CD4-positive, alpha-beta T cell treated with Interferon gamma for 1 hour (primary cell): ENCODE results near the gene APBA2.
"Not testable (repeated sequence)": the region's sequence is repeated elsewhere in the genome, so short reads cannot be mapped to it uniquely, and the experiment has no call there.

Experiments used
- DNase-seq: peaks from one replicate; pipeline ENCODE4 v3.0.0-alpha.2; 2020

The APBA2 gene

DNA sequence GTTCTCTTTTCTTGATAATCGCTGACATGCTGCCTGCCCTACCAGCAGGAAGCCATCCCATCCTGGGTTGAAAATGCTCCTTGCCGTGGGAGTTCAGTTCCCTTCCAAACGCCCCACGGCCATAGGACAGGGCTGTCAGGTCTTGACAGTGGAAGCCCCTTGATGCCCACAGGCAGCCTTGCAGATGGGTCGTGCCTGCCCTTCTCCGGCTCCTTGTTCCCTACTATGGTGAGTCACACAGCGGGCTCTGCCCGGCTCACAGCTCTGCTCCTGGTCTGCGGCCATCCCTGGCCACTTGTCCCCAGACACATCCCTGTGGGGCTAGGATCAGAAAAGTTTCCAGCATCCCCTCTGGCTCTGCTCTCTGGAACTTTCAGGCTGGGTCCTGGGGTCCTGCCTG is 6.2 kb upstream of the APBA2 start:
- no peak for DNase-seq

DNA sequence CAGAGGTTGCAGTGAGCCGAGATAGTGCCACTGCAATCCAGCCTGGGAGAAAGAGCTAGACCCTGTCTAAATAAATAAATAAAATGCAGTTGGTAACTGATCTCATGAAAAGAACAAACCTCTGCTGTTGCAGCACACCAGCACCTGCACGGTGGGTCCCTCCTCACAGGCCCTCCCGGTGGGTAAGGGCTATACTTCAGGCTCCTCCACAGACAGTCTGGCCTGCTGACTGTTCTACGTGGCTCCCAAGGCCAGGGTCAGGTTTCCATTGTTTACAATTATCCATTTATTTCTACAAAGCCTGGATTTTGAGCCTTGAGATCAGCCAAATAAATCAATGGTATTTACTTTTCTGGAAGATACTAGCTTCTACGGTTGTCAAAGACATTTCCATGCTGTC is 5.1 kb upstream of the APBA2 start:
- DNase-seq = no peak

DNA sequence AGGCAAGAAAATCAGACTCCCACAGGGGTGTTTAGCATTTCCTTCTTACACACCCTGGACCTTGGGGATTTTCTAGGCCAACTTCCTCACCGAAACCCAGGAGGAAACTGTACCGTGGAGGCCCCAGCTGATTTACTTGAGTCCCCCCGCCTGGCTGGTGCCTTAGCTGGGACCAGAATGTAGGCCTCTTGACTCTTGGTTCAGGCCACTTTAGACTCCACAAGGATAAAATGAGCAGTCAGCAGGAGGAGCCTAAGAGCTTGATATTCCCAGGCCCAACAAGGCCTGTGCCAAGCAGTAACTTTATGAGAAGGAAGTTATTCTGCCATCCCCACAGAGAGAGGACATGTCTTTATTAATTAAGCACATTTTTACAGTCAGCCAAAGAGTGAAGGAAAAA is 4.6 kb upstream of the APBA2 start:
- DNase-seq = no peak

DNA sequence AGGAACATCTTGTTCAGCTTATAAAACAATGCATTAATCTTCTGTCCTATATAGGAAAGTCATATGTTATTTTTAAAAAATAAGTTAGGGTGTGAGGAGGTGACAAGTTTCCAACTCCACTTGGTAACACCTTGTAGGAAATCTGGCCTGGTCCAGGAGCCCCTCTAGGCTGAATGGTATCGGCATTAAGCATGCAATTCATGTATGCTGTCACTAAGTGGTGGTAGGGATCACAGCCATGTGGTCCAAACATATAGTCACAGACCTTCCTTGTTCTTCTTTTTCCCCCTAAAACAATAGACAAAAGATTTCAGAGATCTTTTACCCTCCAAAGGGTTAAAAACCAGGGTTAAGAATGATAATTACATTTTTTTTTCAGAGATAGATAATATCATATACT is 4.2 kb upstream of the APBA2 start:
- no peak for DNase-seq

DNA sequence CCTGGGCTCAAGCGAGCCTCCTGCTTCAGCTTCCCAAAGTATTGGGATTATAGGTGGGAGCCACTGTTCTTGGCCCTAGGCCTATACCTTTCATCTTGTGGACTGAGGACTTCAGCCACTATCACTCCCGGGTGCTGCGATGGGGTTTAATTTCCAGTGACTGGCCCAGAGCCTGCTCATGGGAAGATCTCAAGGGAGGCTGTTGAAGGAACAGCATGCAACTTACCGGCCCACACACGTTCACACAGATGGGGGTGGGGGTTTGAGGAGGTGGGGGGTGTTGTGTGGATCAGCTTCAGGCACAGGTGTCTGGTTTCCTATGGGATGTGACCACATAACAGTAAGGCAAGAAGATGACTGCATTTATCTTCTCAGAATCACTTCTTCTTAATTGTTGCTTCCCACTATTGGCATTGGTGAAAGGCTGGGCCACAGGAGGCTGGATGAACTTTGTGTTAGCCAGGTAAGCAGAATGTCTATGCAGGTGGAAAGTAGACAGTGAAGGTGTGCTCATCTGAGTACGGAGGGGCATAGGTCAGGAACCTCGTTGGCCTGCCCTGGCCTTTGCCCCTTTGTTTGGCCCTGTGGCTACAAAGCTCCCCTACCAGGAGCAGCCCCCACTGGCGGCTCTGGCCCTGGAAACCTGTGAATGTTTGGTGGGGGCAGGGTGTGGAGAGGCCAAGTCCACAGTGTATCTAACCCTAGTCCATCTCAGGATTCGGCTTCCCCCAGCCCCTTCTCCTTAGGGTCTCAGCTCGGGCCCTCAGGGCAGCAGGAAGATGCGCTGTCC is 1.4 kb upstream of the APBA2 start:
- no peak for DNase-seq

DNA sequence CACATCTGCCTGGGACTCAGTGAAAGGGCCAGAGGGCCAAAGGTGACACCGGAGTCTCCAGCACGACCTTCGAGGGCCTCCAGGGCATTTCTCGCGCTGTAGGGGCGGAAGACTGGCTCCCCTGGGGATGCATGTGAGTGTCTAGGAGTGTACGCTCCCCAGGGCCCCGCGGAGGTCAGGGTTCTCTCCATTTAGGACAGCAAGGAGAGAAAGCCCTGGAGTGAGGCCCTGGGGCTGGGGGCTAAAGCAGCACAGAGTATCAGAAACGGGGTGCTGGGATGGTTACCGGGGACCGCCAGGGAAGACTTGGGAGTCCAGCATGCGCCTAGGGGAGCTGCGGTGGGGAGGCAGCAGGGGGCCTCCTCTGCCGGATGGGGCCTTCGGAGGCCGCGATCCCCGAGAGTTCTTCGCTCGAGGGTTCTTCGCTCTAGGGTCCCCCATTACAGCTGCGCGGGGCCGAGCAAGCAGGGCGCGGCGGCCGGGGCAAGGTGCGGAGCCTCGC is 595 bp upstream of the APBA2 start:
- DNase-seq = no peak

DNA sequence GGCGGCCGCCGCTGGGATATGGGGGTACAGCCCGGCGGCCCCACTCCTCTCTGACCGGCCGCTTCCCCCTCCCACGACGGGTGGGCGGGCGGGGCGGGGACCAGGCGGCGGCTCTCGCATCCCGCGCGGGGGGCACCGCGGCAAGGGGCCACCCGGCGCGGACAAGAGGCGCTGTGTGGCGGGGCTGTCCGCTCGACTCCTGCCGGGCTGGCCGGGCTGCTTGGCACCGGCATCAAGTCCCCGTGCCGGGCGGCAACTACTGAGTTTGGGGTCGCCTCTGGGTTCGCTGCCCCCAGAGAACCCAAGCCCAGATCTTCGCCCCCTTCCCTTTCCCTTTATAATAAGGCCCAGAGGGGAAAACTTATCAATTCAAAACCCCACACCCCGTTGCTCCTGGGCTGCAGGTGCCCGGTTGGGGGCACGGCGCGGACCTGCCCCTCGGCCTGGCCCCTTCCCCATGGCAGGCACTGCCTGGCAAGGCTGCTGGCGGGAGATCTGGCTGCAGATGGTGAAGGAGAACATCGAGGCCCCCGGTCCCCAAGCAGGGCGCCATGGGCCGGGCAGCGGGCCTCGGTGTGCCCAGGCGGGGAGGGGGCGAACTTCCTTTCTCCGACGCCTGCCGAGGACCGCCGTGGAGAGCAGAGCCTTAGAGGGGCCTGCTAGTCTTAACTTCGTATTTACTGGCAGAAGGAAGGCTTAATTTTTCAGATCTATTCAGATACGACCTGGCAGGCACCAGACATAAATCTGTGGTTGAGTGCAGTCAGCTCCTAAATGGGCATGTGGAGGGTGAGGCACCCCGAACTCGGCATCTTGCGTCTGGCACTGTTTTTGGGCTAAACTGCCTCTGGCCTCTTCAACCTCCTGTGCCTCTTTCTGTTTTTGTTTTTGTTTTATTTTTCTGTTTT is 911 bp downstream of the APBA2 start:
- DNase-seq = no peak

DNA sequence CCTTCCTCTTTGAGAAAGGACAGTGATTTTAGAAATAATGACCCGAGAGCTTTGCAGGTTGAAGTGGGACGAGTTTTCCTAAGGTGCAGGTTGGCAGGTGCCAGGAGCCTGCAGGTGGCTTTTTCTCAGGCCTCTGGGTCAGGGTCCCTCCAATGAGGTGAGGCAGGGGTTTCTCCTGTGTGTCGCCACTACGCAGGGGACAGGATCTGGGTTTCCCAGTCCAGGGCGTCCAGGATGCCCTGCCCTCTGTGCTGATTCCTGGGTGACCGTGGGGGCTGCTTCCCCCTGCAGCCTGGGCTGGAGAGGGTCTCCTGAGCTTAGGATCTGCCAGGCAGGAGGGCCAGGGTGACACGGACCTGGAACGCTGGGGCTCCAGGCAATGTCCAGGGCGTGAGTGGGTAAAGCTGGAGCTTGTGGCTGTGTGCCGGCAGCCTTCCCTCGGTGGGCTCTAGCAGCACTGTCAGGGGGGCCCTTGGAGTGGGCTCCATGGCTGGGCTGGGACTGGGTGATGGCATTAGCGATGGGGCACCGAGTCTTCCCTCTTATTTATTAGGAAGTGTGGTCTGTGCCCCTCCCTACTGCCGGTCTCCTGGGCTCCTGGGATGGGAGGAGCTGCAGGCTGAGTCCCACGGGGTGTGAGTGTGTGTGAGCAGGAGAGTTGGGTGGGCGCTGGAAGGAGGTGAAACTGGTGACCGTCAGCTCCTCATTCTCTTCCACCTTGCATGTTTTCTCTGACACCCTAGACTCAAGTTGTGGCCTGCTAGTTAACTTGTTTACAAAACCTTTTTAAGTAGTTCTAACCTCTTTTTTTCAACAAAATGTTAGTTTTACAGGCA is 1.8 kb downstream of the APBA2 start:
- DNase-seq = no peak

DNA sequence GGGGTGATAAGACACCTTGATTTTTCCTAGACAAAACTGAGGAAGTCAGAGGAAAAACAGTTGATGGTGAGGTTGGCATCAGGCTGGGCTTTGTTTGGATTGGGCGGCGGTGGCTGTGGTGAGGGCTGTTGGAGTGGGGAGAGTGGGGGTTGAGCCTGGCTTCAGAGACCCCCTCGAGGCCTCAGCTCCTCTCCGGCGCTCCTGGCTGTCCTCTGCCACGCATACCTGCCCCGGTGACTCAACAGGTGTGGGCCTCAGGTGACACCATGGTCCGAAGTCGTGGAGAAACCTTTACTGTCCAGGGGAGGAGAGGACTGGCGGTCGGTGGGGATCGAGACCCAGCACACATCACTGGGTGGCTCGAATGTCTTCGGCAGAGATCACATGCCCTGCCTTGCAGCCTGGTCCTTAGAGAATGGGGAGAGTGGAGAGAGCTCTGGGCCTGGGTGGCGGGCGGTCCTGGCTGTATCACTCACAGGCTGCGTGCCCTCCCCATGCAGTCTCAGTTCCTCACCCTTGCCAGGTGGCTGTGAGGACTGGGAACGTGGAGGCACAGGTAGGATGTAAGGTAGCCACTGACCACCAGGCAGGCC is 2.6 kb downstream of the APBA2 start:
- DNase-seq = no peak

DNA sequence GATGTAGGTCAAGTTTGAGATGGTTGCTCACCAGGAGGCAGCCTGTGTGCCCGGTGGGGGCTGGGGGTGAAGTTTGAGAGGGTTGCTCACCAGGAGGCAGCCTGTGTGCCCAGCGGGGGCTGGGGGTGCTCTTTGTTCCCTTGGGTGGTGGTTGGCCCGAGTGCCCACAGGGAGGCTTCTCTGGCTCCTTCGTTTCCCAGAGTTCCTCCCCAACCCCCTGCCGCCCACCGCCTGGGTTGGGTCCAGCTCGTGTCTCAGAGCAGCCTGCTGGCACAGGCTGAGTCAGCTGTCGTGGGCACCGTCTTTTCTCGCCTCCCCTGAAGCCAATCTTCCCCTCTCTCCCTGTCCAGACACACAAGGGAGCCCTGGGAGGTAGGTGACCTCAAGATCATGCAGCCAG is 3.1 kb downstream of the APBA2 start:
- no peak for DNase-seq

DNA sequence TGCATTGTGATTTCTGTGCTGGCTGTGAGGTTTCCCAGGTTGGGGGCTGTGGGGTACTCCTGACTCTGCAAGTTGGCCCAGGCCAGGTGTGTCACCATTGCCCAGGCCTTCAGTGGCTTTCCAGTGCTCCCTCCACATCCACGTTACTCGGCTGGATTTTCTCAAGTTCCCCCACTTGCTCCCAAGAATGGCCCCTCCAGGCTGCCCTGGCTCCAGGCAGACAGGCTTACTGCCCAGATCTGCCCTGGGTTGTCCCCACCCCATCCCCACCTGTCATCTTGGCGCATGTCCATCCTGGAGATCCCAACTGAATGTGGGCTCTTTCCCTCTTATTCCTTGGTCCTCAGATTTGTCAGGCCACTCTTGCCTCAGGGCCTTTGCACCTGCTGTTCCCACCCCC is 3.6 kb downstream of the APBA2 start:
- DNase-seq = no peak

DNA sequence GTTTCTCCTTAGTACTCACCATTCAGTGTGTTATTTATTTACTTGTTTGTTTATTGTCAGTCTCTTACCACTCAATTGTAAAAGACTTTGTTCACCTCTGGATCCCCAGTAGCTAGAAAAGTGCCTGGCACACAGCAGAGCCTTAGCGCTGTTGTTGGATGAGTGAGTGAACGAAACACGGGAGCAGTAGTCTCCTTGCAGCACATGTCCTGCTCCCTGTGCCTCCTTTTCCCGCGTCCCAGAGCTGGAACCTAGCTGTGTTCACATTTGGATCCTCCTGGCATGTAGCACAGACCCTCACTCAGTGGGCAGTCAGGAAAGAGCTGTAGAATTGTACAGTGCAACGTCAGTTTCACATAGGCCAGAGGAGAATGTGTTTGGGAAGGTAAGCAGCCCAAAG is 4.1 kb downstream of the APBA2 start:
- DNase-seq = not testable (repeated sequence)

DNA sequence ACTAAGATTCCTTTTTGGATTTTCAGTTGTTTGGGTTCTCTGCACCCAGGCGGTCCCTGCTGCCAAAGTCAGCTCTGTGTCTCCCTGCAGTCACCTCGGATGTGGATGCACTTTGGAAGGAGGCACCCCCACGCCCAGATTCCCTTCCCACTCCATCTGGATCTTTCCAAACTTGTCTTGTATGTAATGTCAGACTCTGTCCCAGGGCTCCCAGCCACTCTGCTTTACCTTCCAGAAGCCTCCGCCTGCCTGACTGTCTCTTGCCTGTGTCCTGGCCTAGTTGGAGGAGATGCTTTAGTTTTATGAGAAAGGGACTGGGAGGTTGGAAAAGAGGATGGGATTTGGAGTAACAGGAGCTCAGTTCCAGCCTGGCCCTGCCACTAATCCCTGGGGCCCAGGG is 4.5 kb downstream of the APBA2 start:
- DNase-seq = not testable (repeated sequence)

DNA sequence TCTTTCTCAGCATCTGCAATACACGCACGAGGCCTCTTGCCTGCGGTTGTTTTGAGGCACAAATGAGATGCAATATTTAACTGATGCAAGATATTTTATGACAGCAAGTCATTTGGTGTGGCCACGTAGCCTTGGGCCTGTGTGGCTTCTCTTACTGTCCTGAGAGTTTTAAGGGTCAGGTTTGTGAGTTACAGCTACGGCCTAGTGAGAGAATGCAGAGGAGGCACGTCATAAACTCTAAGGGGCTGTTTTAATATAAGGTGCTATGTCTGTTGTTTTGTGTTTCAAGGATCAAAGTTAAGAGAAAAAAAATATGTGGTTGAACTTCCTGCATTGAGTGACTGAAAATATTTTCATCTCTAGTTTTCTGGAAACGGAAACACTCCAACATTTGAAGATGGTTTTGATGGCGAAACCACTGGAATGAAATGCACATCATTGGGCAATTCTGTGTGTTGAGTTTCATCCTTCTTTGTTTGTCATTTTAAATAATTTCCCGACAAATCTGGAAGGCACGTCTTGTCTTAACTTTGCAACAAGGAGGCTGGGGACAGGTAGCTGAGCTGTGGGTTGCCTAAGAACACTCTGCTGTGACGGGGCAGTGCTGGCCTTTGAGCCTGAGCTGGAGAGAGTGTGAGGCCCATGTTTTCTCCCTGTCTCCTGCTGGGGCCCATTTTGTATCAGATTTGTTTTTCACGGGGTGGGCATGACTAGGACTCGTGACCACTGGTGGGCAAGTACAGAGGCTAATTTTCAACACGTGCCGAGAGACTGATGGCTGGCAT is 5.1 kb downstream of the APBA2 start:
- DNase-seq = no peak

DNA sequence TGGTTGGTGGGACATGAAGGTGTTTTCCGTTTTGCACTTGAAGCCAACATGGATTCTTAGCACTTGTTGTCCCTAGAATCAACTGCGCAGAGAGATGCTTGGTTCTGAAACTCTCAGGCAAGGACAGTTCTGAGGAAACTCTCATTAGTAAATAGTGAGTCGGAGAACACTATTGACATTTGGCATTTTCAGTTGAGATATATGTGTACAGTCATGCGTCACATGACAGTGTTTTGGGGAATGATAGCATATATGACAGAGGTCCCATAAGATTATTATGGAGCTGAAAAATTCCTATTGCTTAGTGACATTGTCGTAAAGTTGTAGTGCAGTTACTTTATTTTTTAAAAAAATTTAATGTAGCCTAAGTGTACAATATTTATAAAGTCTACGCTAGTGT is 5.8 kb downstream of the APBA2 start:
- no peak for DNase-seq

DNA sequence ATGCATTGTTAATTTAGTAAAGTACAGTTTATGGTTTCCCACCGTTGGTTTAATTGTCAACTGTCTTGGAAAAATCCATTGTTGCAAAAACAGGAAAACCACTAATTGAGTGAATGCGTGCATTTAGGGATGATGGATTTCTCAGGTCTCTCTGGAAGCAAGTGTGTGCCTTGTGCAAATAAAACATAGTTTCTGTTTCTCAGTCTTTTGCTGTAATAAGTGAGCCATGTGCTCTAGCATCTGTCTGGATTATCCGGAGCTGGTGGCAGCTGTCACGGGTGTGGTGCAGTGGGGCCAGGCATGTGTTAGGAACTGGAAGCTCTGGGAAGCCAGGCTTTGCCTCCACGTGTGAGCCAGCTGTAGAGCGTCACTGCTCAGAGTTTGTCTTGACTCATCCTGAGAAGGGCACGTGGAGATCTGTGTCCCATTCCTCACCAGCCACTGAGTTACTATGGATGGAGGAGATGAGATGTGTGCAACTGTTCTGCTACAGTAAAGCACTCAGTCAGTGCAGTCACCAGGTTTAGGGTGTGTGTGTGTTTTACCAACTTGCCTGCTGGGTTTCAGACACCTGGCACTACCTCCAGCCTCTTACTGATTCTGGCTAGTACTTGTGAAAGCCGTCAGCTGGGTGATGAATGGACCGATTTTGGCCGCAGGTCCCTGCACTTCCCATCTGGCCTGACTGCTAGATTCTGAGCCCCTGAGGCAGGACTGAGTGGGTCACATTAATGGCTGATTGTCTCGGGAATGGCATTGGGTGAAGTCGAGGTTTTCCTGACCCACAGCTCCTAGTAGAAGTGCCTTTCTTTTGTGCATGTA is 7.2 kb downstream of the APBA2 start:
- DNase-seq = no peak

DNA sequence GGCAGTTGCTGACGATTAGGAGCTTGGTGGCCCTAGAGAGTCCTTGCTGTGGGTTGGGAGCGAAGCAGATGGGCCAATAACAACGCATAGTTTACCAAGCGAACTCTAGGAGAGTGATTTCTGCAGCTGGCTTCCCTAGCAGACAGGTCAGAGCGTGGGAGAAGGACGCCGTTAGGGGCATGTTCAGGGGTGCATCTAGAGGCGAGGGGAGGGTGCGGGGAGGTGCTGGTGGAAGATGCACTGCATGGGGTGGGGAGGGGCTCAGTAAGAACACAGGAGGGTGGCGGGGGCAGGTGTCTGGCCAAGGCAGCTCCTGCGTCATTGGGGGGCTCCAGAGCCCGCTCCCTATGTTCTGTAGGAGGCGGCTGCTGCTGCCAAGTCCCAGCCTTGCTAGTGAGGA is 8.9 kb downstream of the APBA2 start:
- DNase-seq = no peak

DNA sequence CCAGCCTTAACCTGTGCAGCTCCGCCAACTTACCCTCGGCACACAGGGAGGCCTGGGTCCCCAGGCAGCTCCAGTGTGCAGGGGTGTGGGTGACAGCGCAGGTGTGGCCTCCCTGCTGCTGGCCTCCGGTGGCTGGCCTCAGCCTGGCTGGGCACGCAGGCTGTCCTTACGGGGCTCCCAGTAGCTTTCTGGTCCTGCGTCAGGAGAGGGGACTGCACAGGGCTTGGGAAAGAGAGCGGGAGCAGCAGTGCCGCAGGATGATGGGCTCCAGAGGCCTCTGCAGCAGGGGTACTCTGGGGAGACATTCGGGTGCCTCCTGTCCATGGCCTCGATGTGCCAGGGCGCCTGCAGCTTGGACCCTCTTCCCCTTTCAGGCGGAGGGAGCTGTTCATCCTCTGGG is 9.4 kb downstream of the APBA2 start:
- DNase-seq = no peak

DNA sequence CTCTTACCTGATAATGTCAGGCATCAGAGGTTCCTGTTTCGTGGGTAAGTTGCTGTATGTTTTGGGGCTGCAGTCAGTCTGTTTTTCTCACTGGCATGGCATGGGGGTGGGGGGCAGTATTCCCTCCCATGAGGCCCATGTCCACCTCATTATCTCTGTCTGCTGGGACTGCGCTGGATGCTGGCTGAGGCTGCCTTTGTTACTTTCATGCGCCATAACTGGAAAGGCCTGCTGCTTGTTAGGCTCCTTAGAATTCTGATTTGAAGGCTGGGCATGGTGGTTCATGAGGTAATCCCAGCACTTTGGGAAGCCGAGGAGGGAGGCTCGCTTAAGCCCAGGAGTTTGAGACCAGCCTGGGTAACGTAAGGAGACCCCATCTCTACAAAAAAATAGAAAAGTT is 9.8 kb downstream of the APBA2 start:
- DNase-seq = no peak

DNA sequence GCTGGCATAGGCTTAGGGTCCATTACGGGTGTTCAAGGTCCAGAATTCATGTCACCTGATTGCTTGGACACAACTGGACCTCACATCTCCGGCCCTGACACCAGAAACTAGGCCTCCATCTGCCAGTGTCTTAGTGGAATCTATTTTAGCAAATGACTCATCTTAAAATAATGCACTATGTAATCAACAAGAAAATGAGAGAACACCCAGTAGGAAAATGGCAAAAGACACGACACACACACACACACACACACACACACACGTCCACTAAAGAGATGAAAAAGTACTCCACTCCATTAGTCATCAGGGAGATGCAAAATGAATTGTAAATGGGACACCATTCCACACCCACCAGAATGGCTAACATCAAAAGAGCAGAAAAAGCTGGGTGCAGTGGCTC is 11.2 kb downstream of the APBA2 start:
- DNase-seq = no peak
